ENCODE data around the gene BICC1. TPM values are rescaled to one million over a fixed set of nuclear protein-coding genes. Genes with fewer than 3 reads are reported as not detected.

Gene BICC1
- total and polyA plus RNA-seq, 2 donors (not counting 1 experiment from before 2014, with no cell fraction given): not detected

- H3K9me3 ChIP-seq (ENCODE audit: control extremely low read depth in 1 of 3, control insufficient read depth in 2 of 3, insufficient read depth in 1 of 3, low read length in 2 of 3): no peaks in the 10 kb centered on the region
- no peaks in the 10 kb centered on the region for H4K20me1 ChIP-seq (ENCODE audit: control insufficient read depth, insufficient read depth, low read length, poor library complexity, severe bottlenecking)
- POLR2A ChIA-PET: no interaction called here
- no peak overlapping the region for H2AFZ ChIP-seq (ENCODE audit: insufficient read depth, low read depth, low read length, poor library complexity, severe bottlenecking)
- H3K36me3 ChIP-seq (replicated peaks in 1 of 2; ENCODE audit: control extremely low read depth in 1 of 2, control insufficient read depth in 1 of 2, extremely low read depth in 1 of 2, insufficient read depth in 2 of 2, low read length in 1 of 2): no peaks in the 10 kb centered on the region
- intact Hi-C loops (cut with micrococcal nuclease): no loop called here
- H3K9me3 Mint-ChIP-seq (ENCODE audit: insufficient read depth): no peaks in the 10 kb centered on the region
- ATAC-seq (ENCODE audit: low read depth) (no peak), DNase-seq (no peak)
- no peaks in the 10 kb centered on the region for H3K4me1 ChIP-seq (ENCODE audit: control insufficient read depth in 2 of 2, insufficient read depth in 2 of 2, low read length in 2 of 2)
- 95% methylated on average over 3 of the region's 3 CpGs for WGBS (ENCODE audit: insufficient coverage)
- no peak for TF ChIP-seq EZH2 (IDR thresholded peaks at IDR 0.05; ENCODE audit: borderline replicate concordance, insufficient read depth, low read depth, low read length, poor library complexity, severe bottlenecking)
- TF ChIP-seq CTCF (IDR thresholded peaks at IDR 0.05): no peak
- no peaks in the 10 kb centered on the region for H3K4me1 Mint-ChIP-seq
- H3K27ac Mint-ChIP-seq: no peak overlapping the region
- H3K4me2 ChIP-seq (replicated peaks; ENCODE audit: low read depth, low read length, poor library complexity, severe bottlenecking): no peak overlapping the region
- H3K27me3 ChIP-seq (replicated peaks in 1 of 4; ENCODE audit: control extremely low read depth in 1 of 4, control insufficient read depth in 3 of 4, insufficient read depth in 4 of 4, low read length in 3 of 4): no peaks in the 10 kb centered on the region
- no peak overlapping the region for H3K4me3 ChIP-seq (ENCODE audit: control extremely low read depth in 1 of 5, extremely low read depth in 1 of 5, insufficient read depth in 1 of 5, low read depth in 2 of 5, low read length in 4 of 5)
- CTCF ChIA-PET: interaction anchor here (0.6 to 1.1 kb wide), 2 partner anchors 341 to 343 kb away, joined by 3 read pairs; no protein-coding TSS in a partner anchor
- H3K27me3 Mint-ChIP-seq: no peaks in the 10 kb centered on the region
- H3K9ac ChIP-seq (ENCODE audit: low read length): no peak overlapping the region
- no peak overlapping the region for H3K4me3 Mint-ChIP-seq
- H3K79me2 ChIP-seq (ENCODE audit: control insufficient read depth, insufficient read depth, low read length): no peaks in the 10 kb centered on the region
- no peak overlapping the region for H3K27ac ChIP-seq (ENCODE audit: low read length in 2 of 2)
These were observed 129.6 kb downstream of the BICC1 start for GRCh38 chr10:58642283-58642682.

GRCh38 chr10:58642916-58643428 is 130.3 kb downstream of the BICC1 start:
- CTCF ChIA-PET: no interaction called here
- no peak for DNase-seq
- H3K4me2 ChIP-seq (replicated peaks; ENCODE audit: low read depth, low read length, poor library complexity, severe bottlenecking): no peak overlapping the region
- POLR2A ChIA-PET: no interaction called here
- no peaks in the 10 kb centered on the region for H3K4me1 Mint-ChIP-seq
- H2AFZ ChIP-seq (ENCODE audit: insufficient read depth, low read depth, low read length, poor library complexity, severe bottlenecking): no peak overlapping the region
- no peak for TF ChIP-seq EZH2 (IDR thresholded peaks at IDR 0.05; ENCODE audit: borderline replicate concordance, insufficient read depth, low read depth, low read length, poor library complexity, severe bottlenecking)
- TF ChIP-seq CTCF (IDR thresholded peaks at IDR 0.05): no peak
- no peaks in the 10 kb centered on the region for H3K4me1 ChIP-seq (ENCODE audit: control insufficient read depth in 2 of 2, insufficient read depth in 2 of 2, low read length in 2 of 2)
- no peaks in the 10 kb centered on the region for H3K9me3 Mint-ChIP-seq (ENCODE audit: insufficient read depth)
- H3K36me3 ChIP-seq (replicated peaks in 1 of 2; ENCODE audit: control extremely low read depth in 1 of 2, control insufficient read depth in 1 of 2, extremely low read depth in 1 of 2, insufficient read depth in 2 of 2, low read length in 1 of 2): no peaks in the 10 kb centered on the region
- no peak overlapping the region for H3K4me3 ChIP-seq (ENCODE audit: control extremely low read depth in 1 of 5, extremely low read depth in 1 of 5, insufficient read depth in 1 of 5, low read depth in 2 of 5, low read length in 4 of 5)
- no peak overlapping the region for H3K27ac Mint-ChIP-seq
- no peak overlapping the region for H3K4me3 Mint-ChIP-seq
- 83% methylated on average over 1 of the region's 4 CpGs for WGBS (ENCODE audit: insufficient coverage)
- intact Hi-C loops (cut with micrococcal nuclease): no loop called here
- H4K20me1 ChIP-seq (ENCODE audit: control insufficient read depth, insufficient read depth, low read length, poor library complexity, severe bottlenecking): no peaks in the 10 kb centered on the region
- no peaks in the 10 kb centered on the region for H3K27me3 ChIP-seq (replicated peaks in 1 of 4; ENCODE audit: control extremely low read depth in 1 of 4, control insufficient read depth in 3 of 4, insufficient read depth in 4 of 4, low read length in 3 of 4)
- no peak for ATAC-seq (ENCODE audit: low read depth)
- H3K9ac ChIP-seq (ENCODE audit: low read length): no peak overlapping the region
- no peaks in the 10 kb centered on the region for H3K9me3 ChIP-seq (ENCODE audit: control extremely low read depth in 1 of 3, control insufficient read depth in 2 of 3, insufficient read depth in 1 of 3, low read length in 2 of 3)
- no peaks in the 10 kb centered on the region for H3K79me2 ChIP-seq (ENCODE audit: control insufficient read depth, insufficient read depth, low read length)
- no peak overlapping the region for H3K27ac ChIP-seq (ENCODE audit: low read length in 2 of 2)
- no peaks in the 10 kb centered on the region for H3K27me3 Mint-ChIP-seq

All from B cell (primary cell).